ENCODE data around the gene ANKUB1.

GRCh38 chr3:149815728-149816127 lies 23.4 kb upstream of the ANKUB1 start:
- no peak for TF ChIP-seq POLR2AphosphoS5 (IDR thresholded peaks at IDR 0.05)
- TF ChIP-seq CTCF (IDR thresholded peaks at IDR 0.05; ENCODE audit: poor library complexity, severe bottlenecking), result no peak
- no peak for TF ChIP-seq RAD21 (conservative IDR thresholded peaks at IDR 0.05)
- no peak for TF ChIP-seq EZH2 (IDR thresholded peaks at IDR 0.05; ENCODE audit: borderline replicate concordance, insufficient read depth, low read length, poor library complexity, severe bottlenecking)
